ENCODE data around the gene RAPGEF4. TPM values are rescaled to one million over a fixed set of nuclear protein-coding genes. Genes with fewer than 3 reads are reported as not detected.

The RAPGEF4 gene
- total and polyA plus RNA-seq, 2 of the 8 experiments (the other 6 are each of a cell fraction or from before 2014, with no cell fraction given): 1.2 to 2.6 TPM

GRCh38 chr2:172823261-172823850, 87.7 kb downstream of the RAPGEF4 start:
- Histone ChIP-seq H2AK5ac (ENCODE audit: low read depth, low read length) (no peak overlapping the region), H3K79me2 (ENCODE audit: control insufficient read depth in 1 of 2, insufficient read depth in 2 of 2, low read length in 2 of 2) (no peaks in the 10 kb centered on the region), H3K27me3 (replicated peaks in 1 of 4; ENCODE audit: control insufficient read depth in 3 of 4, extremely low read depth in 1 of 4, insufficient read depth in 3 of 4, low read length in 3 of 4) (no peaks in the 10 kb centered on the region; a peak in 1 of 7 replicates), H4K91ac (replicated peaks; ENCODE audit: insufficient read length, low read length) (no peak overlapping the region), H4K5ac (ENCODE audit: insufficient read length, low read depth, low read length) (no peak overlapping the region), H3K18ac (ENCODE audit: extremely low read depth, low read length) (no peak overlapping the region), H3K27ac (ENCODE audit: low read depth, low read length) (no peak overlapping the region), H2AFZ (ENCODE audit: low read length) (no peak overlapping the region), H2BK20ac (ENCODE audit: low read length) (no peak overlapping the region), H2BK12ac (ENCODE audit: low read depth, low read length) (no peak overlapping the region), H3K23ac (ENCODE audit: insufficient read length) (no peak overlapping the region), H2BK5ac (ENCODE audit: low read depth, low read length) (no peak overlapping the region), H3K4me2 (ENCODE audit: insufficient read depth in 1 of 2, low read depth in 2 of 2, low read length in 2 of 2) (no peak overlapping the region), H2BK120ac (replicated peaks; ENCODE audit: low read depth, low read length) (no peak overlapping the region), H3K14ac (ENCODE audit: insufficient read length) (no peak overlapping the region), H3K9me3 (ENCODE audit: insufficient read depth in 2 of 2, low read depth in 1 of 2, low read length in 1 of 2) (no peaks in the 10 kb centered on the region), H3K4ac (replicated peaks; ENCODE audit: insufficient read length, low read depth, low read length) (no peak overlapping the region), H3K79me1 (ENCODE audit: low read depth, low read length) (no peaks in the 10 kb centered on the region), H3K4me1 (replicated peaks in 1 of 4; ENCODE audit: control insufficient read depth in 3 of 4, insufficient read depth in 4 of 4, low read length in 3 of 4) (no peaks in the 10 kb centered on the region), H4K20me1 (replicated peaks in 1 of 2; ENCODE audit: control insufficient read depth in 1 of 2, insufficient read depth in 2 of 2, low read length in 2 of 2) (no peaks in the 10 kb centered on the region), H2BK15ac (ENCODE audit: low read length) (no peak overlapping the region), H3K9ac (replicated peaks in 1 of 4; ENCODE audit: extremely low read depth in 1 of 4, low read depth in 3 of 4, low read length in 3 of 4) (no peak overlapping the region), H4K8ac (ENCODE audit: extremely low read depth, insufficient read depth, low read length) (no peak overlapping the region), H3K23me2 (ENCODE audit: low read depth, low read length) (0 out of 2 replicates have a peak, but pooled peaks cover 1% of the 10 kb centered on the region), H3K56ac (replicated peaks; ENCODE audit: insufficient read length, low read depth, low read length) (no peak overlapping the region), H3K36me3 (ENCODE audit: control insufficient read depth in 2 of 4, insufficient read depth in 4 of 4, low read length in 3 of 4) (no peaks in the 10 kb centered on the region), H3K4me3 (ENCODE audit: extremely low read depth in 1 of 4, insufficient read depth in 2 of 4, low read depth in 3 of 4, low read length in 4 of 4) (no peak overlapping the region)
- DNase-seq (ENCODE audit: low read depth in 1 of 2, low spot score in 2 of 2) (no peak), FAIRE-seq (no peak)
- TF ChIP-seq RBBP5 (IDR thresholded peaks at IDR 0.05; ENCODE audit: borderline replicate concordance, low read depth, low read length) (no peak), SUZ12 (IDR thresholded peaks at IDR 0.05; ENCODE audit: low read length) (no peak), MAFK (IDR thresholded peaks at IDR 0.05; ENCODE audit: low read depth, low read length) (no peak), MAX (IDR thresholded peaks at IDR 0.05) (no peak), CREB1 (IDR thresholded peaks at IDR 0.05) (no peak), CTBP2 (IDR thresholded peaks at IDR 0.05; ENCODE audit: borderline replicate concordance, insufficient read depth, insufficient read length, low read length) (no peak), EGR1 (IDR thresholded peaks at IDR 0.05; ENCODE audit: borderline replicate concordance, low read depth, low read length) (no peak), NRF1 (IDR thresholded peaks at IDR 0.05; ENCODE audit: low read depth, low read length) (no peak), JUND (IDR thresholded peaks at IDR 0.05; ENCODE audit: low read length) (no peak), POLR2A (IDR thresholded peaks at IDR 0.05; ENCODE audit: control extremely low read depth in 1 of 2, low read depth in 2 of 2, low read length in 2 of 2) (no peak), KDM1A (IDR thresholded peaks at IDR 0.05; ENCODE audit: borderline replicate concordance, low read length) (no peak), SIN3A (conservative IDR thresholded peaks at IDR 0.05 in 1 of 2, IDR thresholded peaks at IDR 0.05 in 1 of 2; ENCODE audit: low read depth in 1 of 2, low read length in 2 of 2) (no peak), EZH2 (IDR thresholded peaks at IDR 0.05; ENCODE audit: low read depth, low read length, severe bottlenecking) (no peak), RFX5 (IDR thresholded peaks at IDR 0.05; ENCODE audit: borderline replicate concordance, low read depth, low read length) (no peak)
- POLR2A ChIA-PET (ENCODE audit: partially characterized antibody): no interaction called here
- WGBS, 2 experiments (ENCODE audit: extremely low coverage in 1 of 2, insufficient coverage in 1 of 2, insufficient read length in 1 of 2, insufficient replicate concordance in 2 of 2, low coverage in 1 of 2, low lambda C conversion rate in 2 of 2, missing lambda C conversion rate in 1 of 2): 94% methylated on average over 7 of the region's 7 CpGs; no CpG with 5 or more reads in 1 of the 2 experiments
- CTCF ChIA-PET (ENCODE audit: partially characterized antibody): interaction anchor here (0.9 to 1.2 kb wide), 4 partner anchors 17 to 103 kb away, joined by 3 read pairs; no protein-coding TSS in a partner anchor

Data from H1 (cell line).